GM19238 (cell line): ENCODE measurements around the gene DNASE1L1.

Experiments
- DNase-seq: peaks from one replicate; pipeline ENCODE4 v3.0.0; 2011; ENCODE audit warnings: low spot score; ENCODE audit not compliant: insufficient read length

Gene DNASE1L1

GRCh38 chrX:154409222-154409871 lies at the start of gene DNASE1L1:
Gene DNASE1L1, minus strand, starts transcription at chrX:154409254. Its CDS starts 3,686 bp downstream, at chrX:154405568.
- no peak for DNase-seq

DNA sequence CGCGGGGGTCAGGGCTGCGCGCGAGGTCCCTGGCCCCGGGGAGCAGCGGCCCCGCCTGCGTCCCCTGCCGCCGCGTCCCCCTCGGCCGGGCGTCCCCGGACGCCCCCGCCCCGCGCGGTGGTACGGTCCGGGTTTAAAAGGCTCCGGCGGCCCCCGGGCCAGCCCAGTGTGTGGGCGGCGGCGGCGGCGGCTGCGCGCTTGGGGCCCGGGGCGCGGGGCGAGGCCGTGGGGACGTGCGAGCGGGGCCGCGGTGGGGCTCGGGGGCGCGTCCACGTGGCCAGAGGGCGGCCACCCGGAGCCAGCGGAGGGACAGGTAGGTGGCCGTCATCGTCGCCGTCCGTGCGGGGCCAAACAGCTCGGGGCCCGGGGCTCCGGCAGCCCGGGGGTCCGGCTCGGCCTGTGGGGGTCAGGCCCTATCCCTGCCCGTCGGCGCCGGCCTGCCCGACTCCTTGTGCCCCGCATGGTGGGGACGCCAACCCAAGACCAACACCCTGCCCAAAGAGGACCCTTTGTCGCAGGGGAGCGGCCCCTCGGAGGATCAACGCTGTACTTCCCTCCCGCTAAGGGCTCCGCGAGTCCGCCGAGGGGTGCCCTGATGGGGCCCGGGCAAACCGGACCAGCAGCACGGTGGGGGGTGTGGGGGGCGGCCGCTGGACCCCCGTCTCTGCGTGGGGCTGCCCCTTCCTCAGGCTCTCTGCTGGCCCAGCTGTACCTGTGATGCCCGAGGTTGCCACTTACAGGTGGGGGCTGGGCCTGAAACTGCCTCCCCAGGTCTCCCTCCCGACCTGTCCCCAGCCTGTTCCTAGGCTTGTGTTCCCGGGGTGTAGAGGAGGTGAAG lies 49.3 kb upstream of the DNASE1L1 start, which contains the start of gene PLXNA3:
TSS of gene PLXNA3 (plus strand) at position 166 of the 838 bp plus-strand sequence. CDS start 1,903 bp downstream, outside the sequence.
- no peak for DNase-seq

- DNase-seq: peak; percentile 64
These were observed 48.5 kb upstream of the DNASE1L1 start for GRCh38 chrX:154457491-154458115.

DNA sequence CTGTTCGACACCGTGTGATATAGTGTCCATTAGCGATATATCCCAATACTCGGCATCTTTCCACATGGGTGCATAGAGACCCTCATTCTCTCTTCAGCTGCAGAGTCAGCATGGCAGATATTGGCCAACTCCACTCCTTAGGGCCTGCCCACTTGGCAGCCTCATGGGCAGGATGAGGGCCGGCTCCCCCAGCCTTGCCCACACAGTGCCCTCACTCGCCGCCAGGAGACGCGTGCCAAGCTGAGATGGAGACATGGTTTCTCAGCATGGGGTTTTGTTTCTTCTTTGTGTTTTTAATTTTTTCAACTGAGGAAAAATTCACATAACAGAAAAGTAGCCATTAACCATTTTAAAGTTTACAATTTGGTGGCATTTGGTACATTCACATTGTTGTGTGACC lies 43.8 kb upstream of the DNASE1L1 start:
- no peak for DNase-seq

GRCh38 chrX:154450312-154450711 lies 41.3 kb upstream of the DNASE1L1 start:
- DNase-seq: no peak

DNA sequence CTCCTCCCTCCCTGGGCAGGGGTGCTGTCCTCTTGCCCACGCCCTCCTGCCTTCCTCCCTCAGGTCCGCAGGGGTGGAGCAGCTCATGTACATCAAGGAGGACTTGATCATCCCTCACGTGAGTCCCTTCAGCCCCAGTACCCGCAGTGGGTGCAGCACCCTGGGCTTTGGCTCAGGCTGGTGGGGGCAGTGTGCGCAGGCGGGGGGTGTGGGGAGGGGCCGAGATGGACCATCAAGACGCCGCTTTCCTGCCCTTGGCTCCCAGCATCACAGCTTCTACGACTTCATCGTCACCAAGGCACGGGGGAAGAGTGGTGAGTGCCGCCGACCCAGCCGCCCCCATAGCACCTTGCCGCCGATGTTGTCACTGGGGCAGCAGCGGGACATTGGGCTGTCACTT lies 40.6 kb upstream of the DNASE1L1 start:
- DNase-seq: no peak

- no peak for DNase-seq
These were observed 39.4 kb upstream of the DNASE1L1 start for GRCh38 chrX:154448484-154448883.

GRCh38 chrX:154446430-154446829 lies 37.4 kb upstream of the DNASE1L1 start:
- DNase-seq: no peak

- no peak for DNase-seq
These were observed 36.7 kb upstream of the DNASE1L1 start for GRCh38 chrX:154445776-154446175.

GRCh38 chrX:154444755-154445246 lies 35.7 kb upstream of the DNASE1L1 start:
- DNase-seq: no peak

- peak; percentile 86 for DNase-seq
These were observed 35.1 kb upstream of the DNASE1L1 start, which contains the start of gene FAM50A for GRCh38 chrX:154443992-154444754. Gene FAM50A, plus strand, starts transcription at chrX:154444141. Its CDS starts 95 bp downstream, at chrX:154444236.

- DNase-seq: no peak
These were observed 34.4 kb upstream of the DNASE1L1 start for GRCh38 chrX:154443479-154443910.

DNA sequence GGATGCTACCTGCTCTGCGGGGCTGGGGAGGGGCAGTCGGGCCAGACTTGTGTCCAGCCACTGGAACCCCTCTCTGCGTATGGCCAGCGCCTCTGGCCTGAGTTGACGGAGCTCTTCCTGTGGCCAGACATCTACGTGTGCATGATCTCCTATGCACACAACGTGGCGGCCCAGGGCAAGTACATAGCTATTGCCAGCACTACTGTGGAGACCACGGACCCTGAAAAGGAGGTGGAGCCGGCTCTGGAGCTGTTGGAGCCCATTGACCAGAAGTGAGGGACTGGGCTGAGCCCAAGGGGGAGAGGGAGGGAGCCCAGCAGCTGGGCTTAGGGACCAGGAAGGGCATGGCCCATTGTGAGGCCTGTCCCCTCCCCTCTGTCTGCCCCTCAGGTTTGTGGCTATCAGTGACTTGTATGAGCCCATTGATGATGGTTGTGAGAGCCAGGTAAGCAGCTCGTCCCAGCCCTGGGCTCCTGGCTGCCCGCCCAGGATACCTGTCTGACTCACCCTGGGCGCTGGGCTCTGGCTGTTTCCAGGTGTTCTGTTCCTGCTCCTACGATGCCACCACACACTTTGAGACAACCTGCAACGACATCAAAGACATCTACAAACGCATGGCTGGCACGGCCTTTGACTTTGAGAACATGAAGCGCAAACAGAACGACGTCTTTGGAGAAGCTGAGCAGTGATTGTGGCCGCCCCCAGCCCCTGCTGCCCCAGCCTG lies 33.1 kb upstream of the DNASE1L1 start:
- no peak for DNase-seq

DNA sequence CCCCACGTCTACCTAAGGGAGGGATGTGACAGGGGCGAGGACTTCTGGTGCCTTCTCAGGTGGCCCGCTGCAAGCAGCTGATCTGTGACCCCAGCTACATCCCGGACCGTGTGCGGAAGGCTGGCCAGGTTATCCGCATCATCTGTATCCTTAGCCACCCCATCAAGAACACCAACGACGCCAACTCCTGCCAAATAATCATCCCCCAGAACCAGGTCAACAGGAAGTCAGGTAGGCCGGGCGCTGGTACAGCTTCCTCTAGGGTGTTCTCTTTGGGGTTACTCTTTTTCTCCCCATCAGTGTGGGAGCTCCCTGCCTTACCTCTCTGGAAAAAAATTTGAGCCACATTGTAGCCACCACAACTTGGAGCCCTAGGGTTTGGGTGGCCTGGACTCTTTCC lies 32.5 kb upstream of the DNASE1L1 start:
- no peak for DNase-seq

DNA sequence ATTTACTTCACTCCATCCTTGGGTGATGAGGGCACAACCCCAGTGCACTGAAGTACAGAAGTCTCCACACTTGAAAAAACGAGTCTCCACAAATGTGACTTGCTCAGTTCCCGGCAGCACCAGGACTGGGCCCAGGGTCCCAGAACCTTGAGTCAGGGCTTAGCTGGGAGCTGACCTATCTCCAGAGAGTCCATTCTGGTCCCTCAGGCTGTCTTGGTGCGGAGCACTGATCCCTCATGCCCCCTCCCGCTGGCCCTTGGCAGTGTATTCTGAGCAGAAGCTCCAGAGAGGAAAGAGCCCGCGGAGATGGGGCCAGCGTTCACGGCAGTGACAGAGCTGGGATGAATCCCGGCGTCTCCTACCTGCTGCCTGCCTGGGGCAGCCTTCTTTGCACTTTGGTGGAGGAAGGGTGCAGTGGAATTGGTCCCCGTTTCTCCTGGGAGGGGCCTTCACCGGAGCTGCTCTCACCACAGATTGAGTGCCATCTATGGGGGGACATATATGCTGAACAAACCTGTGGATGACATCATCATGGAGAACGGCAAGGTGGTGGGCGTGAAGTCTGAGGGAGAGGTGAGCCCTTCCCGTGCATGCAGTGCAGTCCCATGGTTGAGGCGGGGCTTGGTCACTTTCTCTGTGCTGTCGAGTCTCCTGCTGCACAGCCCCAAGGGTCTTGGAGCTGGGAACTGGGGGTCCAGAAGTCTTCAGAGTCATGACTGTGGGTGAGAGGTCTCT lies 31.7 kb upstream of the DNASE1L1 start:
- no peak for DNase-seq

GRCh38 chrX:154439841-154440240 lies 30.8 kb upstream of the DNASE1L1 start:
- DNase-seq: no peak

DNA sequence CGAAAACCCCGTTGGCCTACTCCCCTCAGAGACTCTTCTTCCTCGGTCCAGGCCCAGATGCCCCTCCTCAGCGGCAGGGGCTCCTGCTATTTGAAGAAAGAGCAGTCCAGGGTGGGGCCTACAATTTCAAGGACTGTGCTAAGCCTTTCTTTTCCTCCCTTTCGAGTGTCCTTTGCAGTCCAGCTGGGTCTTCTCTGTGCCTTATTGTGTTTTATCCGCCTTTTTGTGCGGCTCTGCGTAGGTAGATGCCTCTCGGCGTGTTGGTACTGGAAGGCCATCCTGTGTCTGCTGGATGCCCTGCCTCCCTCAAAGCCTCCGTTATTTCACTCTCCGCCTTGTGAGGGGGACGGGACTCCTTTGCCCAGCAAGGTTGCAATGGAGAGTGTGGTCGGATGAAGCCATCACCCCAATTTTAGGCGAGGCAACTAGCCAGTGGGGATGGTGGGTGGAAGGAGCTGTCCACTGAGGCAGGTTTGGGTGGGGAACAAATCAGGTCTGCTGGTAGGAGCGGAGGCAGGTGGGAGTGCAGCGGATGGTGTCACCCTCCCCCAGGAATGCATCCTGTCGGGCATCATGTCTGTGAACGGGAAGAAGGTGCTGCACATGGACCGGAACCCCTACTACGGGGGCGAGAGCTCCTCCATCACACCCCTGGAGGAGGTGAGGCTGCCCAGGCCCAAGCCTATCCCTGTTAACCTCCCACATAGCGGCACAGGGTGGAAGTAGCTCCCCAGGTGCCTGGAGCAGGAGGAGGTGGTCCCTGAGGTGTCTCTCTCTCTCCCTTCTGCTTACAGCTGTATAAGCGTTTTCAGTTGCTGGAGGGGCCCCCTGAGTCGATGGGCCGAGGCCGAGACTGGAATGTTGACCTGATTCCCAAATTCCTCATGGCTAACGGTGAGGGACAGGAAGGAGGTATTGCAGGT lies 29.2 kb upstream of the DNASE1L1 start:
- DNase-seq: no peak

DNA sequence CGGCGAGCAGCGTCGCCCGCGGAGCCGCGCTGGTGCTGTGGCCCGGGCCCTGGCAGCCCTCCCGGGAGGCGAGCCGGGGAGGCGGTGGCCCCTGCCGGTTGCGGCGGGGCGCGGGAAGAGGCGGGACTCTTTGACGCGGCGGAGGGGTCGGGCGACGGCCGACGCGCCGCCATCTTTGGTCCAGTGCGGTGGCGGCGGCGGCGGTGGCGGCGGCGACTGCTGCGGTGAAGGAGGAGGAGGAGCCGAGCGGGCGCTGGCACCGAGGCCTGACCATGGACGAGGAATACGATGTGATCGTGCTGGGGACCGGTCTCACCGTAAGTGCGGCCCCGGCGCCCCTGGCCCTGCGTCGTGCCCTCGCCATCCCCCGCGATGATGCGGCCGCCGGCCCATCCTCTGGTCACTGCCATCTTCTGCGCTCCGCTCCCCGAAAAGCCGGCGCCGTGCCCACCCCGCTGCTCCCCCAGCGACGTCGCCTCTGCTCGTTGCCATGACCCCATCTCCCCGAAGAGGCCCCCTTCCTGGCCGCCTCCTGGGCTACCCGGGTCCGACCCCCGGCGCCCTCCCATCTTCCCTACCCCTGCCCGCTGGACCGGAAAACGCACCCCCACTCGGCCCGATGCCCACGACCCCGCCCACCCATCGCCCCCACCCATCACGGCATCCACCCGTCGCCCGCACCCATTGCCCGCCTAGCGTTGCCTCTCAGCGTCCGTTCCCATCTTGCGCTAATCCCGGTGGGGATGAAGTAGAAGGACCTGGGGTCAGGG lies 28.1 kb upstream of the DNASE1L1 start, which contains the start of gene GDI1:
TSS of gene GDI1 (plus strand) at position 172 of the 770 bp plus-strand sequence. CDS start at position 273, 101 bp downstream.
- DNase-seq: no peak
